ENCODE results near the gene TMEM229B.
A peak's percentile ranks its signal among the peaks of the same experiment; 100 is the strongest.

TMEM229B gene

GRCh38 chr14:67523764-67524633 is 35.5 kb upstream of the TMEM229B start:
- no peak for TF ChIP-seq CTCF (IDR thresholded peaks at IDR 0.05)
- no peak for TF ChIP-seq ZFX (IDR thresholded peaks at IDR 0.05; ENCODE audit: borderline replicate concordance)
- no peak overlapping the region for H3K27ac ChIP-seq

- TF ChIP-seq ZFX (IDR thresholded peaks at IDR 0.05; ENCODE audit: borderline replicate concordance) (no peak), CTCF (IDR thresholded peaks at IDR 0.05) (no peak)
- no peak overlapping the region for H3K27ac ChIP-seq
Measured at GRCh38 chr14:67522270-67522669, 33.7 kb upstream of the TMEM229B start.

GRCh38 chr14:67520482-67520881 is 32.0 kb upstream of the TMEM229B start:
- no peak overlapping the region for H3K27ac ChIP-seq
- TF ChIP-seq ZFX (IDR thresholded peaks at IDR 0.05; ENCODE audit: borderline replicate concordance) (no peak), CTCF (IDR thresholded peaks at IDR 0.05) (no peak)

- H3K27ac ChIP-seq: no peak overlapping the region
- no peak for TF ChIP-seq ZFX (IDR thresholded peaks at IDR 0.05; ENCODE audit: borderline replicate concordance)
- no peak for TF ChIP-seq CTCF (IDR thresholded peaks at IDR 0.05)
Measured at GRCh38 chr14:67519406-67519805, 30.9 kb upstream of the TMEM229B start.

- TF ChIP-seq CTCF (IDR thresholded peaks at IDR 0.05) (no peak), ZFX (IDR thresholded peaks at IDR 0.05; ENCODE audit: borderline replicate concordance) (no peak)
- H3K27ac ChIP-seq: no peak overlapping the region
Measured at GRCh38 chr14:67517083-67517482, 28.6 kb upstream of the TMEM229B start.

GRCh38 chr14:67516676-67517075 is 28.2 kb upstream of the TMEM229B start:
- no peak overlapping the region for H3K27ac ChIP-seq
- no peak for TF ChIP-seq ZFX (IDR thresholded peaks at IDR 0.05; ENCODE audit: borderline replicate concordance)
- no peak for TF ChIP-seq CTCF (IDR thresholded peaks at IDR 0.05)

GRCh38 chr14:67515386-67516079 is 27.0 kb upstream of the TMEM229B start:
- TF ChIP-seq ZFX (IDR thresholded peaks at IDR 0.05; ENCODE audit: borderline replicate concordance): no peak
- TF ChIP-seq CTCF (IDR thresholded peaks at IDR 0.05): peak; percentile 23; the same call in 1 of the 2 replicates
- no peak overlapping the region for H3K27ac ChIP-seq

All from 22Rv1 (cell line).